H4 (cell line): ENCODE data around the gene SND1. TPM values are rescaled to one million over a fixed set of nuclear protein-coding genes. Genes with fewer than 3 reads are reported as not detected.

Experiments
- DNase-seq: peaks from one replicate; pipeline ENCODE4 v3.0.0-alpha.2; 2015; ENCODE audit warnings: low spot score
- total RNA-seq: library from RNA; depleted of rRNA; stranded (reverse); fragments of >200 nt; shearing (Covaris generic); gene quantifications from 2 replicates; pipeline ENCODE4 v1.2.3, GENCODE V29; 2014

SND1 gene
- total RNA-seq, 1 experiment from 2014 or later: 153 TPM

DNA sequence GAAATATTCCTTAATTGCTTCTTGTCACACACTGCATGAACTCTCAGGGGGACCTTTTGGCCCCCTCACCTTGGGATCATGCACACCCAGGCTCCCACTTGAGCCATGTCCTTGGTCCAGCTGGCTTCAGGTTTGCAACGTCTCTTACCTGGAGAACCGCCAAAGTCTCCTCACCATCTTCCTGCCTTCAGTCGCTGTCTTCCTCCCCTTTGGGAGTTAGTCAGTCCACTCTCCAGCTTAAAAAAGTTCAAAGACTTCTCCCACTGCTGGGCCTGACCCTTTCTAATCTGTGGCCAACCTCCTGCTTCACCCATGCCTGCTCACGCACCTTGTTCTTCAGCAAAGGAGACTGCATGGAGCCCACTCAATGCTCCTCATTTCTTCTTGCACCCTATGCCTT is 461.8 kb downstream of the SND1 start:
- DNase-seq: no peak

DNA sequence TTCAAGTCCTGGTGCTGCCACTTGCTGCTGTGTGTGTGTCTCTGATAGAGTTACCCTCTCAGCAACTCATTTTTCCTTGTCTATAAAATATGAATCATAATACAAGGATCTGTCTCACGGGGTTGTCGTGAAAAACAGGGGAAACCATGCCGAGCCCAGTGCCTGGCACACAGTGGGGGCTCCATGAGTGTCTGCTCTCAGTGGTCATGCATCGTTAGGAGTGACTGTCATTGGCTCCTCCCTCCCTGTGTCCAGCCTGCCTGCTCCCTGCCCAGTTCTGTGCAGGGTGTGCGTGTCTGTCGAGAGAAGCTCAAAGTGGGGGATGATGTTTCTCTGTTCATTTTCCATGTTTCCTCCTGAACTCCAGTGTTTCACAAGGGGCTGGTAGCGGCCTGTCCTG is 462.8 kb downstream of the SND1 start:
- DNase-seq: no peak

DNA sequence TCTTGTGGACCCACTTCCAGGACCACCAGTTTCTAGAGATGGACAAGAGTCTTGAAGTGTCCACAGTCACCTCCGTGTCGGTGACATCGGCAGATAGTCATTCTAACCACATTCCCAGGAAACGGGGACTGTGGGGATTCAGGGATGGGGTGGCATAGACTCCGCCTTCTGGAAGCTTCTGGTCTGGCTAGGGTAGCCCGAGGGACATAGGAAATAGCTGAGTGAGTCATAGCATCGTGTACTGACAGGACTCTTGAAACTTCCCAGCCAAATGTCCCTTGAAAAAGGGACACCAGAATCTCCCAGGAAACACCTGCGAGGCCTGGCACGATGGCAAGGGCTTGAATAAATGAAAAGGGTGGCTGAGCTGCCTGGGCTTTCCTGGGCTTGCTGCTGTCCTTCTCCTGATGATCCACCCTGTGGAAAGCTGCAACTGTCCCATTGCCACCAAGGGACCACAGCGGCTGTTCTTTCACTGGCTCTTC is 463.4 kb downstream of the SND1 start:
- DNase-seq: peak; percentile 60

DNA sequence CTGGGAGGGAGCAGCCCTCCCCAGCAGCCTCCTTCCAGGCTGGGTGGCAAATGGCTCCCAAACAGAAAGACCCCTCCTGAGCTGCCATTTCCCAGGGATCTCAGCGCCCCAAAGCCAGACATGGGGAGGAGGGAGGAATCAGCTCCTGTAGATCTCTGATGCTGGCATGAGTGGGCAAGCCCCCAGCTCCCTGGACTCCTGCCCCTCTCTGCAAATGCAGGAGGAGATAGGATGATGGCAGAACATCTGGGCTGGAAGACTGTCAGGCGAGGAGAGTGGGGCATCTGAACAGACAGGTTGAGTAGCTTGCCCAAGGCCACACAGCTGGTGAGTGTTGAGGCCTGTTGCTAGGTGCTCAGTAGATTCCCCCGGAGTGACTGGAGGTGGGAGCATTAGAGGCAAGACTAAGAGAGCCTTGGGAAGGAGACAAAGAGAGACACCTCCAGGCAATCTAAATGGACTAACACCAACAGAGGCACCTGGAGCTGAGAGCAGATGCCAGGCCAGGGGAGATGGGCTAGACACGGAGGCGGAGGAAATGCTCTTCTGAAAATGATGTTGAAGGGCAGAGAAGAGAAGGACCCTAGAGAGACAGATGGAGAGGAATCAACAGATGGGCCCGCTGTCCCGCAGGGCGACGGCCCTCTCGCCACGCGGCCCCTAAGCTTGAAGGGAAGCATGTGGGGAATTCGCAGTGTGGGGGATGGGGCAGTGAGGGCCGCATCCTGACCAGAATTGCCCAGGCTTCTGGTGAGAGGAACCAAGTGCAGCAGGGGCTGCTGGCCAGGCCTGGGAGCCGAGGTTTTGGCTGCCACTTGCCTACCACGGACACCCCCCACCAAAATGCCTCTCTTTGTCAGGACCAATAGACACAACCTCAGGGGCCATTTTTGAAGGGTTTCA is 464.1 kb downstream of the SND1 start:
- DNase-seq: no peak

DNA sequence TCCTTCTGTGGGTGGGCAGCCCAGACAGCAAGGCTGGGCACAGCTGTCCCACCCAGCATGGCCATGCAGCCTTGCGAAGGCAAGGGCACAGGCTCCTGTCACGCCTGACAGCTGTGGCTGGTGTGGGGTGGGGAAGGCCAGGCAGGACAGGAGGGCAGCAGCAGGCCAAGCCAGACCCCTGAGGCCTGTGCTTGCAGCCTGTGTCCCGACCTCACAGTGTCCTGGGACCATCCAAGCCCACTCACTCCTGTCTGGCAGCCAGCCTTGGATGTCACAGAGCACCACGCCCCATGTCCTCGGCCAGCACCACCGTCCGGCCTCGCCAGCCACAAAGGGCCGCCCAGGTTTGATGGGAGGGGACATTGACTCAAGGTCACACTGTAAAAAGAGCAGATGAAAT is 464.7 kb downstream of the SND1 start:
- no peak for DNase-seq

DNA sequence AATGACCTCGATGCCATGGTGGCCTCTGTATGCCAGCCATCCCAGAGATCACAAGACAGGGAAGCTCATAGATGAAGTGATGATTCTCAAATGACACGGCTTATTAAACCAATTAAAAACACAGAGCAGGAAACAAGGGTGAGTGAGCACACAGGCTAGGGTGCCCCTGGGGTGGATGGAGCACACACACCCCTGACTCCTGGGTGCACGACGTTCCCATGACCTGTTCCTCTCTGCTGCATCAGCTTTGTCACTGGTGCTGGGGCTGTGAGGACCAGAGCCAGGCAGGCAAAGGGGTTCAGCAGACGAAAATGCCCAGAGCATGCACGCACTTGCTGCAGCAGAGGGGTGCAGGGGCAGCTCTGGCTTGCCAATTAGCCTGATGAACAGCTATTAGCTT is 465.7 kb downstream of the SND1 start:
- no peak for DNase-seq

DNA sequence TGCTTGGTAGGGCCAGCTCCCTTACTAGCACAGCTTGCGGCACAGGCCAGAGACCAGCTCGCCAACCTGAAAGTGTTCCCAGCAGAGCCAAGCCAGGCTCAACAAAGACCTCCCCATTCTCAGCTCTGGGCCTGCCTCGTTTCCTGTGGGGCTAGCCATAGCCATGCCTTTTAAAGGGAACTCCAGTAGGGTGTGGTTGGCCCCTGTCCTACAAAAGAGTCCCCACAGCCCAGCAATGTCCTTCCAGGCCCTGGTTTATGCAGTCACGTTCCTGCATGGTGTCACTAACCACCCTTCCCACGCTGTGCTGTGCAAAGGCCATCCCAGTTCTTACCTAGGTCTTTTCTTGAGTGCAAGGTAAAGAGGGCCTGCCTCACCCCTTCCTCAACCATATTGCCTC is 467.0 kb downstream of the SND1 start:
- DNase-seq: peak; percentile 3

DNA sequence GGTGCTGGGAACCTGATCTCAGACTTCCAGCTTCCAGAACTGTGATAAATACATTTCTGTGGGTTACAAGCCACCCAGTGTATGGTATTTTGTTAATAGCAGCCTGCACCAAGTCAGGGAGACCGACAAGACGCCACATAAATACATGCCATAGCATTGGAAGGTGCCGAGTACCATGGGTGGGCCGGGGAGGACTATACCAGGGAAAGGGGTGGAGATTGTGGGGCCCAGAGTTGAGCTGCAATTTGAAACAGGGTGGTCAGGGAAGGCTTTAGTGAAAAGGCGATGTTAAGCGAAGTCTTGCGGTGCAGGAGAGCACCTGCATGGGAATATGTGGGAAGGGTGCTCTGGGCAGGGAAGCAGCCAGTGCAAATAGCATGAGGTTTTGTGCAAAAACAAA is 468.1 kb downstream of the SND1 start:
- no peak for DNase-seq

DNA sequence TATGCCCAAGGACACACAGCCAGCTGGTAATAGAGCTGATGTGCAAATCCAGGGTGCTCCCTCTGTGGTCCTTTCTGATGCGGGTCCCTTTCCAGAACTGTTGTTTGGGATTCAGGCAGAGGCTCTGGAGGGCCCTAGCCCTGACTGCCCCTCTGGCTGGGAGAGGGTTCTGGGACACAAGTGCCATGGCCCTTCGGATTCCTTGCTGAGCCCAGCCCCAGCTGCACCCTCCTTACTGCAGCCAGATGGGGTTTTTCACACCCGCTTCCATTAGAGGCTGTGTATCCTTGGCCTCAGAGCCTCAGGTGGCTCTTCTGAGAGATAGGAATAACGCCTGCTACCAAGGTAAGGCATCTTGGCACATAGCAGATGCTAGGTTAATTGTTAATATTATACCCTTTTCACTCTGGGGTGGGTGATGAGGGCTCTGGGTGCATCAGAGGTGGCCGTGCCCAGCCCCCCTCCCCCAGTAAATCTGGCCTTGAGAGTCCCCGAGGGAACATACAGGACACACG is 469.0 kb downstream of the SND1 start:
- no peak for DNase-seq

DNA sequence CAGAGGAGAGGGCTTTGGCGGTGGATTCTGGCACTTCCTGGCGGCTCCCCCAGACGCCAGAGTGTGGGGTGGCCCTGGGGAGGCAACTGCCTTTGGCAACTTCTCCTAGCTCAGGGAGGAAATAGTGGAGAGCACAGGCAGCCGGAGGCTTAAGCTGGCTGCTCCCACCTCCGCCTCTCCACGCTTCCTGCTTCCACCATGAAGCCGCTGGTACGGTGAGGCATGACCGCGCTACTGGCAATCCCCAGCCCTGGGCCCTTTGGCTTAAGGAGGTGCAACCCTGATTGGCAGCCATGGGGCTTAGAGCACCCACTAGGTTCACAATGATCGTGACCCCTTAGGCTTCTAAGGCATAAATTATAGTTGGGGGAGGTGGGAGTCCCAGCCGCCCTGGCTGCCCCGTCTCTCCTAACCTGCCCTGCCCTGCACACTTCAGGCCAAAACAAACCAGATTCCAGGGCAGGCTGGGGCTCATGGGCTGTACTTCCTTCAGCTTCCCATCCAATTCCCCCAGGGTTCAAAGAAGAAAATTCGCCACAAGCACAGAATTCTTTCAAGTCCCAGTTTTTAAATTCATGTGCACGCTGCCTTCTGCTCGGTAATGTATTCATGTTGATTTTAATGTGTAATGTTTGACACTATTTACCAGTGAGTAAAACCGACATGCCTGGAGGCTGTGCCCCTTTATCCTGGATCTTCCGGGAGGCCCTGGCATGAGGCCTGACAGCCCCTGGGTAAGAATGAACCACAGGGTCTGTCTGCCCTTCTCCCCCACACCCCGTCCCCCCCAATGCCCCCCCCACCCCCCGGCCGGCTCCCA is 469.9 kb downstream of the SND1 start:
- DNase-seq: no peak

DNA sequence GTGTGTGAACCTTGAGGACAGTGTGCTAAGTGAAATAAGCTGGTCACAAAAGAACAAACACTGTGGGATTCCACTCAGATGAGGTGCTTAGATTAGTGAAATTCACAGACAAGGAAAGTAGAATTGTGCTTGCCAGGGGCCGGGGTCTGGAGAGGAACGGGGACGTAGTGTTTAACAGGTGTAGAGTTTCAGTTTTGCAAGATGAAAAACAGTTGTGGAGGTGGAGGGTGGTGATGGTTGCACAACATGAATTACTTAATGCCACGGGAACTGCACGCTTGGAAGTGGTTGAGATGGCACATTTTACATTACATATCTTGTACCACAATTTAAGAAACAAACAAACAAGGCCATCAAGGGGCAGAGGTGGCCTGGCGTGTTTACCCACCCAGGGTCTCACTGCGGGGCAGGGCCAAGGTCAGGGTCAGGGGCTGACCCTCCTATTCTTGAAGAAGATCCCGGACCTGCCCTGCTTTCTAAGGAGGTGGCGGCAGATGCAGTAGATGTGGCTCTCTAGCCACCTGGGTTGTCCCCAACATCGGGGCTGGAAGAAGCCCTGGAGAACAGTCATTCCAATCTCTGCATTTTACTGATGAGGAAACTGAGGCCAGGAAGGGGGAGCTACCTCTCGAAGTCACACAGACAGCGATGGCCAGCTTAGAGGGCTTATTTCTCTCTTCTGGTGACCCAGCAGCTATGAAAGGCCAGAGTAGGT is 470.7 kb downstream of the SND1 start:
- peak; percentile 11 for DNase-seq

DNA sequence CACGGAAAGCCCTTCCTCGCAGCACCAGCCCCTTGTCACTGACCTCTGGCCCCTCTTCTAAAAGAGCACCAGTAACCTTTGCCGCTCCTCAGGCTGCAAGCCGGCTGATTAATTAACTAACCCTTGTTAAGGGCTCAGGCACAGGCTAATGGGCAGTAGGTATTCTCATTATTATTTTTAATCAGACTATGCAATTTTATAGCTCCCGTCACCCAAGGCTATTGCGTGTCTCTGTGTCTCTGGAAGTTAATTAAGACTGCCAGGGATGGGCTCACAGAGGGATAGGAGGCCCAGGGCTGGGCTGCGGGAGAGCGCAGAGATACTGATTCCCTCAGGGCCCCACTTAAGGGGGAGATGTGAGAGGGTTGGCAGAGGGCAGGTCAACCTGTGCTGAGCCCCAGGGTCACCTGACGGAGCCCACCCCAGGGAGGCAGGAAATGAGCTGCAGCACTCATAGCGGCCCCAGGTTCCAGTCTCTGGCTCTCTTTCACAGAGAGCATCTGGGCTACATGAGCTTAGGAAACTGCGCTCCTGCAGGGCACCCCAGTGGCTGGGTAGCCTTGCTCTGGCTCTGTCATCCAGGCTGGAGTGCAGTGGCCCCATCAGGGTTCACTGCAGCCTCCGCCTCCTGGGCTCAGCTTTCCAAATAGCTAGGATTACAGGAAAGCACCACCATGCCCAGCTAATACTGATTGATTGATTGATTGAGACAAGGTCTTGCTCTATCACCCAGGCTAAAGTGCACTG is 471.5 kb downstream of the SND1 start:
- no peak for DNase-seq

DNA sequence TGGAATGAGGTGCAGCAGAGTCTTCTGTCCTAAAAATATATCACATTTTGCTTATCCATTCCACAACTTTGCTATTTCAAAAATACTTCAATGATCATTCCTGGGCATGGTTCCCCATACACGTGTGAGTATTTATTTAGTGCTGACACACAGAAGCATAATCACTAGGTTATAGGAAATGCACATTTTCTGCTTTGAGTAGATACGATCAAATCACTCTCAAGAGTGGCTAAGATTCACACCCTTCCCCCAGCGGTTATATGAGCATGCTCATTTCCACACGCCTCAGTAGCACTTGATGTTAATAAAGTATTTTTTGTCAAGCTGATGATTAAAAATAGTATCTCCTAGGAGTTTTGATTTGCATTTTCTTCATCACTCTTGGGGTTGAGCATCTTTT is 472.8 kb downstream of the SND1 start:
- no peak for DNase-seq

DNA sequence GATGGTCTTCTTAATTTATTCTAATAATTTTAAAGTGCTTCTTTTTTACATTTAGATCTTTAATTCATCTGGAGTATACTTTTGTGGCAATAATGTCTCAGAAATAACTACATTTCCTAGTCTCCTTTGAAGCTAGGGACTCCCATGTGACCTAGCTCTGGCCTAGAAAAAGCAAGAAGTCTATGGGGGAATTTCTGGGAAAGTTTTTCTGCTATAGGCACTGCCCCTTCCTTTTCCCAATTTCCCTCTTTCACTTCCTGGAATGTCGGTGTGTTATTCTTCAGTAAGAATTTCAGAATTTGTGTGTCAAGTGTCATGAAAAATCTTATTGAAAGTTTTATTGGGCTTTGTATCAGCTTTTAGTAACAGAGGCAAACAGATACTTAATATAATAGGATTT is 473.8 kb downstream of the SND1 start:
- DNase-seq: no peak

DNA sequence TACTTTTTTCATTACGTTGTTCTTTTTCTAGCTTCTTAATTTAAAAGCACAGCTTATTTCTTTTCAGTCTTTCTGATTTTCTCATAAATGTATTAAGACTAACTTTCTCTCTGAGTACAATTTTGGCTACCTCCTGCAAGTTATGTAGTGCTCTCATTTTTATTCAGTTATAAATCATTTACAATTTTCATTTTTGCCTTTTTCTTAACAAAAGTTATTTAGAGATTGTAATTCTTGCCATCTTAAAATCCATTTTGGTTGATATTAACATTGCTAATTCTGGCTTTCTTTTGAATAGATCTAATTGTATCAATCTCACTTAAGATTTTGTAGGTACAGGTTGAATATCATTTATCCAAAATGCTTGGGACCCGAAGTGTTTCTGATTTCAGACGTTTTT is 476.4 kb downstream of the SND1 start:
- DNase-seq: no peak

DNA sequence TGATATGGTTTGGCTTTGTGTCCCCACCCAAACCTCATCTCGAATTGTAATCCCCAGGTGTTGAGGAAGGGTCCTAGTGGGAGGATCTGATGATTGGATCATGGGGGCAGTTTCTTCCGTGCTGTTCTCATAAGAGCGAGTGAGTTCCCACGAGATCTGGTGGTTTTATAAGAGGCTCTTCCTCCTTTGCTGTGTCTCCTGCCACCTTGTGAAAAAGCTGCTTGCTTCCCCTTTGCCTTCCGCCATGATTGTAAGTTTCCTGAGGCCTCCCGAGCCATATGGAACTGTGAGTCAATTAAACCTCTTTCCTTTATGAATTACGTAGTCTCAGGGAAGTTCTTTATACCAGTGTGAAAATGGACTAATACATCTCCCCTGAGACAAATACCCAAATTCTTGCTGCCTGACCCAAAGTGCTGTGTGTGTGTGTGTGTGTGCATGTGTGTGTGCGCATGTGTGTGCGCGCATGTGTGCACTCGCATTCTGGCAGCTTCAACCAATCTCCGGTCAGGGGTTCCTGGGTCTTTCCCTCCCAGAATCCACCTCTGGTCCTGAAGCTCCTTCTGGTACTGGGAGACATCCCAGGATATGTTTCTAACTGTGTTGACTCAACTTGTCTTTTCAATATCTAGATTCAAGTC is 477.4 kb downstream of the SND1 start:
- no peak for DNase-seq

DNA sequence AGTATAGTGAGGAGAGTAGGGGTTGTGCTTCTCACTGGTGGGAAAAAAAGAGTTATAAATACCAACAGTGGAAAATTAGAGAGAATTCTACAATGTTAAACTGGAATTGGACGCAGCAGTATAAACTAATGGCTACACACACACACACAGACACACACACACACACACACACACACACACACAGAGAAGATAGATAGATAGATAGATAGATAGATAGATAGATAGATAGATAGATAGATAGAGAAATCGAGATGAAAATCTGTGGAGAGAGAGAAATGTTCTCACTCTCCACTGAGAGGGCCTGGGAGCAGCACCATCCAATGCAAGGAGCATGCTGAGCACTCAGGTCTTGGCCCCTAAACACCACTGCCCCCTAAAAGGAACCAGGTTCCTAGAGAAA is 479.1 kb downstream of the SND1 start:
- DNase-seq: no peak

DNA sequence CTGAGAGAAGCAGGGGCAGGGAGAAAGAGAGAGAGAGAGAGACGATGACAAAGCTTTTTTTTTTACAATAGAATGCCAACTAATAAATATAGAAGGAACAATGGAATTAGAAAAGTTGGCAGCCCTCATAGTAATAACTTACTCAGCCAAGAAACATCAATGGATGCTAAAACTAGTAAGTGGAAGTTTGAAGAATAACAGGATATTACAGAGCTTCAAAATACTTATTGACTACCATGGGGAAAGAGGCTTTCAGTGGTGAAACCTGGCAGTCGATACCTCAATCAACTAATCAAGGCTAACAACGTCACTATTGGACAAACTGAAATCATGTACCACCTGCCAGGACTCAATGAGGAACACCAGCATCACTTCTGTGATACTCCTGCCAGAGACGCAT is 479.7 kb downstream of the SND1 start:
- no peak for DNase-seq

DNA sequence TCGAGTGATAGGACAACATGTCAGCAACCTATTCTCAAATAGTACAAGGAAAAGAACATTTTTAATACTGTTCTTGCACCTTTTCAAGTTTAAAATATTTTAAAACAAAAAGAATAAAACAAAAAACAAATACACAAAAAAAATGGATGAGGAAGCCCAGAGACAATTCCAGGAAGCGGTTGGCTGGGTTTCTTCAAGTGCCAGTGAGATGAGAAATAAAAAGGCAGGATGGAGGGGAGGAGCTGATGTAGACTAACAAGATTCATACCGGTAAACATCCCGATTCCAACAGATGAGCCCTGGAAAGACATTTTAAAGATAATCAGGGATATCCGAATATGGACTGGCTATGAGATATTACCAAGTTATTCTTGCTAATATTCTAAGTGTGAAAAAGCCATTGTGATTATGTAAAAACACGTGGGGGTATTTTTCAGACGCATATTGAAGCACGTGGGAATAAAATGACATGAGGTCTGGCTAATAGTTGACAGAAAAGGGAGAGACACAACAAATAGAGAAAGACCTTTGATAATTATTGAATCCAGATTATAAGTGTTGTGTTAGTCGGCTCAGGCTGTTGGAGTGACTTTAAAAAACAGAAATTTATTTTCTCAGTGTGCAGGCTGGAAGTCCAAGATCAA is 480.6 kb downstream of the SND1 start:
- no peak for DNase-seq

DNA sequence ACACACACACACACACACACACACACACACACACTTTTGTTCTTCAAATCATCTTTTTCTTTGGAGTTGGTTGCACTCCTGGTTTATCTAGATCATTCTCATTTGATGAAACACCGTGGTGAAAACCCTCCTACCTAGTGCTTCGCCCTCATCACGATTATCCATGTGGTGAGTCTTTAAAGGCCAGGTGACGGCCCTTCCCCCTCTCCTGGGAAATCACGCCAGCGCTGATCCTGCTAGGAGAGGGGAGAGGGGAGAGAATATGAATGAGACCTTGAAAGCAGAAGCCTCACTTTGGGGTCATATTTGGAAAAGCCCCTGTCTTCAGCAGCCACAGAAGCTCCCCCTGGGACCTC is 483.1 kb downstream of the SND1 start:
- DNase-seq: no peak
